Activated T-cell treated with anti-CD3 and anti-CD28 coated beads, Interleukin-2, amount 50 U/mL, for 48 hours (primary cell): ENCODE measurements around the gene GPR87.

Experiments
- DNase-seq, 2 experiments: peaks; one replicate each; pipeline ENCODE4 v3.0.0-alpha.2; 2020

GPR87 gene, protein sequence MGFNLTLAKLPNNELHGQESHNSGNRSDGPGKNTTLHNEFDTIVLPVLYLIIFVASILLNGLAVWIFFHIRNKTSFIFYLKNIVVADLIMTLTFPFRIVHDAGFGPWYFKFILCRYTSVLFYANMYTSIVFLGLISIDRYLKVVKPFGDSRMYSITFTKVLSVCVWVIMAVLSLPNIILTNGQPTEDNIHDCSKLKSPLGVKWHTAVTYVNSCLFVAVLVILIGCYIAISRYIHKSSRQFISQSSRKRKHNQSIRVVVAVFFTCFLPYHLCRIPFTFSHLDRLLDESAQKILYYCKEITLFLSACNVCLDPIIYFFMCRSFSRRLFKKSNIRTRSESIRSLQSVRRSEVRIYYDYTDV

DNA sequence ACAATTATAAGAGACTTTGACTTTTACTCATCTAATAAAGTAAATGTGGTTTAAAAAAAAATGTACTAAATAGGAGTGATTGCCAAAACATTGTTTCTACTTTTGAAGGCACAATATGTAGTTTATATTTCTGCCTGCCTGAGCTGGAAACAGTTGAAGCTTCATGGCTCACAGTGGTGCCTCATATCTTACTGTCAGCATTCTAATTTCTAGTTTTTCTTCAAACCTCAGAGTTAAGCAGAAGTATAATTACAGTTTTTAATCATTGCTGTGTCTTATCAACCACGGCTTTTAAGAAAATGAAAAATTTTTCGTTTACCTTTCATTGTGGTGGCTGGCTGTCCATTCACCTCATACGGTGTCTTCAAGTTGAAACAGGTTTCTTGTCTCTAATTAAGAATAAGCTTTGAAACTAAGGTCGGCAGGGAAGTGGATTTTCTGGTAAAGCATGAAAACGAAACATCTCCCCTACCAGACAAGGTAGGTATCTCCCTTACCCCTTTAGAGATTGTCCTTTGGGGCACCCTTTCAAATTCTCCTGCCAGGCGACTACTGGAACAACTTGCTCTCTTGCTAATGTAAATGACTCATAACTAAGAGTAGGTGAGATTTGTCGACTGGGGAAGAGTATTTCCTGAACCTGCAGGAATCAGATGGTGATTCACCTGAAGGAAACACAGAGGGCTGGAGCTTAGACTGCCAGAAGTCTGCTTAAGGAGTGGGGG, at the start of gene GPR87:
Gene GPR87, minus strand, starts transcription at position 554 of the 725 bp plus-strand sequence. CDS start 16,720 bp downstream, outside the sequence.
- DNase-seq, result no peak

DNA sequence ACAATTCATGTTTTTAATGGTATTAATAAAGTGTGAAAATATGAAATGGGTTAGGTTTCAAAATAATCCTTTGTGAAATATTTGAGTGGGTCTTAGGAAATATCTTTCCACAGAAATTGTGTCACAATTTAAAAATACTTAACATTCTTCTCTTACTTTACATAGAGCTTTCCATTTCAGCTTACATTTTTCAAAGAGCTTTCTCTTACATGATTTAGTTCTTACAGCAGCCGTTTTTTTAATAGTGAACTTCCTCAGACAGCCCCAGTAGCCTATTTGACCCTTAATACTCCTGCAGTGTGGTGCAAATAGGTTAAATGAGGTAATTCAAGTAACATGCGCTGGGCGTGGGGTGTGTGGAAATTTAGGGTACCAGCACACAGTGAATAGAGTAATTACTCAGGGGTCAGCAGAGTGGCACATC, 46.1 kb upstream of the GPR87 start:
- no peak for DNase-seq

DNA sequence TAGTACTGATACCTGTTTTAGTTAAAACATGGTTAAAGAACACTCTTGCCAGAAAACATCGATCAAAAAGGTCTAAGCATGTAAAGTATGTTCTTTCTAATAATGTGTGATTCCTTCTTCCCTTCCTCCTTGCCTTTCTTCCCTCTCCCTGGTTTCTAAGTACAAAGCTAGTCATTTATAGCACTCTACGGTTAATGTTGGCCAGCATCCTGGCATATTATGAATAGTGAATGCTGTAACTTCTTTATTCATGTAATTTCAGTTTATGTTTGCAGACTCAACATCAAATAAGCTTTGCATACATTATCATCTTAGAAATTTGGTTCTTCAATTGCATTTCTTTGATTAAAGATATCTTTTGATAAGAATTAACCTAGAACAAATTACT, 40.8 kb upstream of the GPR87 start:
- no peak for DNase-seq

- no peak for DNase-seq
These were observed 40.3 kb upstream of the GPR87 start for GRCh38 chr3:151356794-151357462.

DNA sequence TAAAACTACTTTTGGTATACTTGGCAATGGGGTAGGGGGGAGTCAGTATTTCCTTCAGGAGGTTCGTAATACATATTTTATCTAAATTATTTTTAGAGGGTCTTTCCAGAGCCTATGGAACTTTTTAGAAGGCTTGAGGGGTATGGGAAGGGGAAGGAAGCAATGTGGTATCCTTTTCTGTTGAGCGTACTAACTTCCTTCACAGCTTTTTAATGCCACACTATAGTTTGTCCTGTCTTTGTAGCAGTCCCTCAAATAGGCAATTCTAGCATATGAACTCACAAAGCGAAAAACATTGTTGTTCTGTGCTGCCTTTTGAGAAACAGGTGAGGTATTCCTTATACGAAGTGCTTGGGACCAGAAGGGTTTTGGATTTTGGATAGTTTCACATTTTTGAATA, 35.0 kb upstream of the GPR87 start:
- no peak for DNase-seq

DNA sequence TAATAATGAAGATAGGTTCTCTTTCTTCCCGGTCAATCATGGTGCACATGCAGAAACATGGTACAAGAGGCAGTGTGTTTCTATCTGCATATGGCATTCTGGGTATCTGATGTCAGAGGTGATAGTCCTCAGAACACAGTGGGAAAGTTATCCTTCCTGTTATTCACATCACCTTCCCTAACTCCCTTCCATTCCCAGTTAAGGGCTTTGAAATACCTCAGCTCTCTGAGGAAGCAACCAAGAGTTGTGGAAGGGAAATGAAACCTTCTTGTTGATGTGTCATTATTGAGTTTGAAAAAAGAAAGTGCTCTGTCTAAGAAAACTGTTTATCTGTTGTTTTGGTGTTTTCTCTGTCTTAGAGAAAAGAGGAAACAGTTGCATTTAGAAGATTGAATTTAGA, 34.6 kb upstream of the GPR87 start:
- DNase-seq, result no peak

GRCh38 chr3:151350656-151351055, 34.0 kb upstream of the GPR87 start:
- no peak for DNase-seq

GRCh38 chr3:151347432-151347831, 30.8 kb upstream of the GPR87 start:
- no peak for DNase-seq

DNA sequence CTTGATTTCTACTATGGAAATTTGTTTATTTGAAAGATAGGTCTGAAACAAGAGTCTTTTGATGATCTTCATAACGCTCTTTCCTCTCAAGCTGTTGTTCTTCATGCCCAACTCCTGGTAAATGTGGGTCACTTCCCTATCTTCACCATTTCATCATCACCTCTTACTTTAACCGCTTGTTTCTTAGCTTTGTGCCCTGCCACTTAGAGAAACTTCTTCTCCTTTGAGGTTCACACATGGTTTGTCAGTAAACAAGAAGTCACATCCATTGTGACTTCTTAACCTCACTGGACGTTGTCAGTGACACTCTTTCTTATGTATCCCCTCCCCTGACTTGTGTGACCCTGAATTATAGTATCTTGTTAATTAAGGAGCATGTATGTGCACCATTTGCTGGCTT, 29.7 kb upstream of the GPR87 start:
- no peak for DNase-seq

GRCh38 chr3:151345859-151346258, 29.2 kb upstream of the GPR87 start:
- DNase-seq, result no peak

DNA sequence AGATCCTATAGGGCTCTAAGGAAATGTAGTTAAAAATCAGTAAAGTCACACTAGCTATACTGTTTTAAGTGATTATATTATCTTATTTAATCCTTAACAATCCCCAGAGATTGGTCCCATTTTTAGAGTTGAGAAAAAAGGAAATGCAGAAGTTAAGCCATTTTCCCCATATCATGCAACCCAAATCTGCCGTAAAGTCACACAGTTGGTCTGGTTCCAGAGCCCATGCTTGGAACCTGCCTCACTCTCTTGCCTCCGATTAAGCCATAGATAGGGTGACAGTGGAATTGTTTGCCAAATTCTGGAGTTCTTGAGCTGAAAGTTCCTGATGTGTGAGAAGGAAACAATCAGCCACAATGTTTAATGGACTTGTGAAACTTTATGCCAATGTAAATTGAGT, 15.1 kb upstream of the GPR87 start:
- no peak for DNase-seq

DNA sequence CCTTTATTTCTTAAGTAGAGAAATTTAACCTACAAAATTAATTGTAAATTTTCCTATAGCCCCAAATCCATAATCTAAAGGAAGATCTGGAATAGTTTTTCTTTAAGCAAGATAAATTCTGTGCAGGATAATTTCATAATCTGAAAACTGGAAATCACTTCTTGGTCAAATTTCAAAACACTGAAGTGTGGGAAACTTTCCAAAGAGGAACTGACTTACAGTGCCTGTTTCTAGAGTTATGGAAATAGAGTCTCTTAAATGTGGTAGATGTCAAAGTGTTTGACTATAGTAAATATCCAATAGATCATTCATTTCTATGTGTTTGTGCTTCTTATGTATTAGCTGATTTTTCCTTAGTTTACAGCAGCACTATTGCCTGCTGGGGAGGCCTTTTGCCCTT, 14.3 kb upstream of the GPR87 start:
- no peak for DNase-seq

DNA sequence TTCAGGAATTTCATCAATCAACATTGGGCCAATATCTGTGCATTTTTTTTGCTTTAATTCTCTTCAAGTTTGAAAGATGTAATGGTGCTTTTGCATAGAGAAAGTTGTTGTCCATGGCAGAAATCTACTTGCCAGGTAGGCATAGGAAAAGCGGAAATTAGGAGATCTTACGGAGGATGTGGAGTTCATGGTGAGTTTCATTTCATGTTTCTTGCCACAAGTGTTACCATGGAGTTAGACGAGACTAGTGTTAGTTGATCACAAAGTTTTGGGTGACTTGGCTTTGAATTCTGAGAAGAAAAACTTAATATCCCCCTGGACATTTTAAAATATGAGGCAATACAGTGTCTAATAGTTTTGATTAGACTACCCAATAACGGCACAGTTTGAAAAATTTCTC, 13.8 kb upstream of the GPR87 start:
- no peak for DNase-seq

- no peak for DNase-seq
These were observed 12.7 kb upstream of the GPR87 start, which contains the start of gene P2RY13 for GRCh38 chr3:151329363-151329762. Gene P2RY13 (minus strand): TSS chr3:151329549. CDS start chr3:151329528, 21 bp downstream.

DNA sequence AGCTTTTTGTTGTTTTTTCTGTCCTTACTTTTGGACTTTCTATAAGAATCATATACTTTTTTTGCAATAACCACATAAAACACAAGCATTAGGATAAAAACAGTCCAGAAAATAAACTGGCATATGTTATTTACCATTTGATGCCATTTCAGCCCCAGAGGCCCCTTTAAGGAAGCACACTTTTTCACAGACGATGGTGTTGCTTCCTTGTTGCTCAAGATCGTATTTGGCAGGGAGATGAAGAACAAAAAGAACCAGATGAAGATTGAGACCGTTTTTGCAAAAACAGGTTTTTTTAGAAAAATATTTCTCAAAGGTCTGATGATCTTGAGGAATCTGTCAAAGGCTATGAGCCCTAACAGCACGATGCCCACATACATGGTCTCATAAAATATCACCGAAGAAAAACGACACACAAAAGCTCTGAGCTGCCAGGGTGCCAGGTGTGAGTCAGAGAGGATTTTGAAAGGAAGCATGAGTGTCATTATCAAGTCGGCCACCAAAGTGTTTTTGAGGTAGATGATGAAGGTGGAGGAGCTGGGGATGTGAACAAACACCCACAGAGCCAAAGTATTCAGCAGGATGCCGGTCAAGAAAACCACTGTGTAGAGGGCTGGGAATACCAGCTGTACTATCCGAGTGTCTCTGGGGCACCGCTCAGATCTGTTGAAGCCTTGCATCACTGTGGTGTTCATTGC, 11.8 kb upstream of the GPR87 start:
- DNase-seq, result no peak

DNA sequence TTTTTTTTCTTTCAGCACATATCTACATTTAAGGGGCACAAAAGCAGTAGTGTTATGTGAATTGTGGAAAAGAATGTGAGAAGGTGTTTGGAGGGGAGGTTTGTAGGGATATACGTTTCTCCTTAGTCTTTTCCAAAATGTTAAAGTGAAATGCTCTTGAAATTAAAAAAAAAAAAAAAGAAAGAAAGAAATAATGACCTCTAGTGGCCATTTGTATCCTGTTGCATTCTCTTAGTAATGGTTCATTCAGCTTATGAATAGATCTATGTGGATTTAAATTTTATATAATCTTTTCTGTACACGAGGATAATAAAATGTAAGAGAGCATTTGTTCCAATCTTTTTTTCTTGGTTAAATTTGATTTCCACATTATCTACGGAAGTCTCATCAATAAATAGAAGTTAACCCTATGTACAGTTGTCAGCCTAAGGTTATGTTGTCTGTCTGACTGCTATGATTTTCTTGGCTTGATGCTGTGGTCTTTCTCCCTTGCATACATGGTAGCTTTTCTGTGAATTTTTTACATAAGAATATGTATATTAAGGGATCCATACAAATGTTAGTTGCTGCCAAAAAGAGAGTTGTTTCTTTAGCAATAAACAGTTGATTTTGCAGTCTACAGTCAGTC, 11.1 kb upstream of the GPR87 start:
- no peak for DNase-seq

GRCh38 chr3:151322511-151322910, 5.9 kb upstream of the GPR87 start:
- no peak for DNase-seq

GRCh38 chr3:151321526-151321925, 4.9 kb upstream of the GPR87 start:
- DNase-seq, result no peak

GRCh38 chr3:151320131-151320530, 3.5 kb upstream of the GPR87 start:
- DNase-seq, result no peak

DNA sequence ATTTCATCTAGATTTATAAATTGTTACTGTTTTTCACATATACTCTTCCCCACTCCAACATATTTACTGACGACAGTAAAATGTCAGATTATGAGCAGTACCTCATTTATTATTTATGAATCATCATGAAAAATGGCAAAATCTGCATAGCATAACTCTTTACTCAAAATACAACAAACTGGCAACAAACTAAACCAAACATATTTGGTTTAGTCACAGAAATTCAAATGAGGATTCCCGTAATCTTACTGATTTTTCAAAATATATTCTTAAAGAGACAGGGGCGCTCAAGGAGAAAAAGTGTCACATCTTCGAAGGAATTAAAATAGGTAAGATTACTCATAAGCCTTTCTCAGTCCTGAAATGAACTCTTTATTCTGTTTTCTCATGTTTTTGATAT, 3.0 kb upstream of the GPR87 start:
- DNase-seq, result no peak

GRCh38 chr3:151318991-151319390, 2.4 kb upstream of the GPR87 start:
- DNase-seq, result no peak

GRCh38 chr3:151318313-151318712, 1.7 kb upstream of the GPR87 start:
- DNase-seq, result no peak

DNA sequence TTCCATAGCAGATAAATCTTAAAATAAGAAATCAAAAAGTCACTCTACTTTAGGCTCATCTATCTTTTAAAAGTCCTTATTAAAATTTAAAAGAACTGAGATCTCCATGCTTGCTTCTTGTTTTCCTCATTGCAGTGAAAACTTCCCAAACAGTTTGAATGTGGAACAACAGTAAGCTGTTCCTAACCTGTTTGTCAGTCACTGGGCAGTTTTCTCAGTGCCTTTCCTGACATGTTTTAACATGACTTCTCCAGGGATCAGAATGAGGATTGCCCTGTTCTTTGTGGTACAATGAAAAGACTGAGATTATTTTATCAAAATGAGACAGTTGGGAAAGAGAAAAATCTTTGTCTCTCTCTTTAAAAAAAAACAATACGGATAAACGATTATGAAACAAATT, 774 bp downstream of the GPR87 start:
- no peak for DNase-seq
